Stimulated activated CD4-positive, alpha-beta T cell treated with anti-CD3 and anti-CD28 coated beads, Interleukin-2, amount 100 ng/mL, for 4 hours (primary cell): ENCODE data around the gene NOVA2.

Experiments used
- DNase-seq: peaks from one replicate; pipeline ENCODE4 v3.0.0-alpha.2; 2020; ENCODE audit warnings: low read depth

The NOVA2 gene

GRCh38 chr19:45973553-45974338 is at the start of gene NOVA2:
Gene NOVA2 (minus strand): TSS chr19:45973865. CDS start chr19:45973351, 514 bp downstream.
- no peak for DNase-seq

- no peak for DNase-seq
Measured at GRCh38 chr19:46023311-46023779, 49.7 kb upstream of the NOVA2 start.

- DNase-seq: no peak
Measured at GRCh38 chr19:46022431-46023310, 49.0 kb upstream of the NOVA2 start, which contains the start of gene PGLYRP1. Gene PGLYRP1 (minus strand): TSS chr19:46023053. CDS start chr19:46023021, 32 bp downstream.

- DNase-seq: no peak
Measured at GRCh38 chr19:46022061-46022430, 48.4 kb upstream of the NOVA2 start.

GRCh38 chr19:46021531-46022041 is 47.9 kb upstream of the NOVA2 start:
- no peak for DNase-seq

GRCh38 chr19:46020819-46021125 is 47.1 kb upstream of the NOVA2 start:
- DNase-seq: no peak

- DNase-seq: no peak
Measured at GRCh38 chr19:46019270-46019669, 45.6 kb upstream of the NOVA2 start.

GRCh38 chr19:46018729-46019251 is 45.1 kb upstream of the NOVA2 start:
- DNase-seq: no peak

GRCh38 chr19:46017874-46018675 is 44.4 kb upstream of the NOVA2 start:
- DNase-seq: no peak

GRCh38 chr19:46017095-46017429 is 43.4 kb upstream of the NOVA2 start:
- no peak for DNase-seq

- peak; percentile 73 for DNase-seq
Measured at GRCh38 chr19:46016426-46017094, 42.9 kb upstream of the NOVA2 start.

- peak; percentile 17 for DNase-seq
Measured at GRCh38 chr19:46015687-46016425, 42.2 kb upstream of the NOVA2 start.

GRCh38 chr19:46014941-46015686 is 41.4 kb upstream of the NOVA2 start:
- DNase-seq: peak; percentile 54

- no peak for DNase-seq
Measured at GRCh38 chr19:46014534-46014933, 40.9 kb upstream of the NOVA2 start.

GRCh38 chr19:46009530-46010510 is 36.2 kb upstream of the NOVA2 start:
- peak; percentile 28 for DNase-seq

- no peak for DNase-seq
Measured at GRCh38 chr19:46006411-46006810, 32.7 kb upstream of the NOVA2 start.

GRCh38 chr19:46002678-46003275 is 29.1 kb upstream of the NOVA2 start:
- no peak for DNase-seq
